Suppressor macrophage (primary cell): ENCODE results near the gene EFCAB13.

Experiments
- DNase-seq, 4 experiments: peaks; one replicate each; pipeline ENCODE4 v3.0.0-alpha.2; 2020 to 2022

Gene EFCAB13

DNA sequence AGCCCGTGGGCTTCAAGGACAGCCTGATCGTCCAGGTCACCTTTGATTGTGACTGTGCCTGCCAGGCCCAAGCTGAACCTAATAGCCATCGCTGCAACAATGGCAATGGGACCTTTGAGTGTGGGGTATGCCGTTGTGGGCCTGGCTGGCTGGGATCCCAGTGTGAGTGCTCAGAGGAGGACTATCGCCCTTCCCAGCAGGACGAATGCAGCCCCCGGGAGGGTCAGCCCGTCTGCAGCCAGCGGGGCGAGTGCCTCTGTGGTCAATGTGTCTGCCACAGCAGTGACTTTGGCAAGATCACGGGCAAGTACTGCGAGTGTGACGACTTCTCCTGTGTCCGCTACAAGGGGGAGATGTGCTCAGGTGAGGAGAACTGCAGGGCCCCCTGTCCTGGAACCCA is 31.5 kb upstream of the EFCAB13 start:
- no peak for DNase-seq

DNA sequence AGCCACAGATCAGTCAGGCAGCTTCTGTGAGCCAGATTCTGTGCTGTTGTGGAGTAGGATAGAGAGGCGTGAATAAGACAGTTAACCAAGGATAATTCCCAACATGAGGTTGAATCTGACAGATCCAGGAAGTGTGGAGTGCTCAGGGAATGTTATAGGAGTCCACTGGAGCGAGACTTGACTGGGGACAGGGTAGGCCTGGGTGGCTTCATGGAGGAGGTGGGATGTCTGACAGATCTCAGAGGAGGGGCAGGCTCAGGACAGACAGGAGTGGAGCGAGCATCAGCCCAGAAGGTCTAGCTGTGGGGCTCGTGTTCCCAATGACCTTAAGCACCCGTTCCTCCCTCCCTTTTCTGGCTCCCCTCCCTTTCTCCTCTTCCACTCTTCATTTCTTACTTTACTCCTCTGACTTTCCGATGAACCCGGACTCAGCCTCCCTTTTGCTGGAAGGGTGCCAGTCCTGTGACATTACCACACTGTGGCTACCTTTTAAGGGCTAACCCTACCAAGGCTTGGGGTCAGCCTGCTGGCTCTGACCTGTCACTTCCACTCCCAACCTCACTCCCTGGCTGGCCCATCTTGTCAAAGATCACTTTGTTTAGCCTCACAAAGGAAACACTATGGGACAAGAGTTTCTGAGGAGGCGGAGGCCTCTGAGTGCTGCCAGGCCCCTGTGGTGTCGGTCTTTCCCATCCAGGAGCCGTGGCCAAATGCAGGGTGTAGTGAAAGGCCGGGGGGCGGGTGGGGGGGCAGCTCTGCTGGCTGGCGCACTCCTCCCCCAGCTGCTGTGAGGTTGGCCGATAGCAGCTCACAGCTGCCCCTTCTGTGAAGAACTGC is 28.5 kb upstream of the EFCAB13 start:
- no peak for DNase-seq

GRCh38 chr17:47295874-47296255 is 27.9 kb upstream of the EFCAB13 start:
- no peak for DNase-seq

- DNase-seq, result no peak
Observed at GRCh38 chr17:47297661-47298400, 25.9 kb upstream of the EFCAB13 start.

- DNase-seq, result no peak
Observed at GRCh38 chr17:47298712-47299111, 25.0 kb upstream of the EFCAB13 start.

DNA sequence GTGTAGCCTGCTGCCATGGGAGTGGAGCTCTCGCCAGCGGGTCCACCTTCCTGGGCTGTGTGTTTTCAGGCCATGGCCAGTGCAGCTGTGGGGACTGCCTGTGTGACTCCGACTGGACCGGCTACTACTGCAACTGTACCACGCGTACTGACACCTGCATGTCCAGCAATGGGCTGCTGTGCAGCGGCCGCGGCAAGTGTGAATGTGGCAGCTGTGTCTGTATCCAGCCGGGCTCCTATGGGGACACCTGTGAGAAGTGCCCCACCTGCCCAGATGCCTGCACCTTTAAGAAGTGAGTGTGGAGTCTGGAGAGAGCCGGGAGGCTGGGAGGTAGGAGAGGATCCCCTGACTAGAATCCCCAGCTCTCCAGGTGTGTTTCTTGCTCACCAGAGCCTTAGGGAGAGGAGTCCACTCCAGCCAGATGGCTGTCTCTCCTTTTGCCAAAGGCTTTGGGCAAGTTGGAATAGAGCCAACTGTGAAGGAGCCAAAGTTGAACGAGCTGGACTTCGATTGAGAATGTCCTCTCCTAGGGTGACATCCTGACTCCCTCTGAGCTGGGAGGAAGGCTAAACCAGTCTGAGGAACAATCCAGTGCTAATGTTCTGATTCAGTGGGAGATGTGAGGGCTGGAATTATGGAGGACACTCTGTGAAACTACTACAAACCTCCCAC is 24.4 kb upstream of the EFCAB13 start:
- DNase-seq, result no peak

GRCh38 chr17:47300718-47301117 is 23.0 kb upstream of the EFCAB13 start:
- no peak for DNase-seq

GRCh38 chr17:47301161-47301560 is 22.6 kb upstream of the EFCAB13 start:
- no peak for DNase-seq

DNA sequence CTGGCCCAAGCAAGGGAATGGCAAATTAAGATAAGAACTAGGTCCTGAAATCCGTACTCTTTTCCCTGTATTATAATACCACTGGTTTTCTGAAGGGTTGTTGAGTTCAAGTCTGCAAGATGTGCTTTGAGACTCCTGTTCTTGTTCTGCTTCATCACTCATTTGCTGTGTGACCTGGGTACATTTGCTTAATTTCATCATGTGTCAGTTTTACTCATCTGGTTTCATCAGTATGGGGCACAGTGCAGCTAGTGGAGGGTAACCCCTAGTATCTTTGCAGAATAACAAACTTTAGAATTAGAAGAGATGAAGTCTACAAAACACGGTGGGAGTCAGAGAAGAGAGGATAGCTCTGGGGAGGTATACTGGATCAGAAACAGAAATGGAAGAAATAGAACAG is 21.9 kb upstream of the EFCAB13 start:
- no peak for DNase-seq

DNA sequence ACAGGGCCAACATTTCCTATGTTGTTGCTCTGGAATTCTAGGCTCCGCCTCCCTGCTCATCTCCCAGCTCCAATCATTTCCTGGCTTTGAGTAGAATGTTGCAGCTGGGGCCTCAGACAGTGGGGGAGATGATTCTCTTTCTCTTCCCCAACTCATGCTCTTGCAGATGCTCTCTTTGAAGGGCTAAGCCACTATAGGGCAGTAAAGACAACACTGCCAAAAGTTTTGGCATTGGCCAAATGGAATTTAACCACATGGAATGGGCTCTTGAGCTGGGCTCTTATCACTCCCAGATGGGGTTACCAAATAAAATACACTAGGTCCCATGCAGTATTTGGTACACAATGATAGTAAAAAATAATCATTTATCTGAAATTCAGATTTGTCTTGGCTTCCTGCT is 19.6 kb upstream of the EFCAB13 start:
- DNase-seq, result no peak

GRCh38 chr17:47305302-47305923 is 18.3 kb upstream of the EFCAB13 start:
- DNase-seq, result no peak

GRCh38 chr17:47310186-47310733 is 13.5 kb upstream of the EFCAB13 start:
- no peak for DNase-seq

- DNase-seq, result no peak
Observed at GRCh38 chr17:47311420-47311819, 12.3 kb upstream of the EFCAB13 start.

GRCh38 chr17:47315451-47316266 is 8.1 kb upstream of the EFCAB13 start:
- peak; percentile 68 to 88 (median 78) for DNase-seq

DNA sequence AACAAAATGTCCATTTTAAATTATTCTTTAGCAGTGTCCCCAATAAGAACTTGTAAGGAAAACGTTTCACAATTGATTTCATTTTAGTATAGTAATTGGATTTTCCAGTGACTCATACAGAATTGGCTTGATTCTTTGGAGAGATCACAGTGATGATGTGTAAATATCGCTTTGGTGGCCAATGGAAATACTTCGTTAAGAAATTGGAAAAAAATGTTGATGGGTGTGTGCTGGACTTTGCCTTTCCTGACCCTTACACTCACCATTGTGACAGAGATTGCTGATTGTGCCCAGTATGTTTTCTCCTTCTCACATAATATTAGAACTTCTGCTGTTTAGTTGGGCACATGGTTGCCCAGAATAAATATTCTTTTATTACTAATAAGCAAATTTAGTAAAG is 7.4 kb upstream of the EFCAB13 start:
- DNase-seq, result no peak

GRCh38 chr17:47317119-47317518 is 6.6 kb upstream of the EFCAB13 start:
- DNase-seq, result peak in 1 of 4 experiments; percentile 17

- no peak for DNase-seq
Observed at GRCh38 chr17:47318197-47318918, 5.4 kb upstream of the EFCAB13 start.

DNA sequence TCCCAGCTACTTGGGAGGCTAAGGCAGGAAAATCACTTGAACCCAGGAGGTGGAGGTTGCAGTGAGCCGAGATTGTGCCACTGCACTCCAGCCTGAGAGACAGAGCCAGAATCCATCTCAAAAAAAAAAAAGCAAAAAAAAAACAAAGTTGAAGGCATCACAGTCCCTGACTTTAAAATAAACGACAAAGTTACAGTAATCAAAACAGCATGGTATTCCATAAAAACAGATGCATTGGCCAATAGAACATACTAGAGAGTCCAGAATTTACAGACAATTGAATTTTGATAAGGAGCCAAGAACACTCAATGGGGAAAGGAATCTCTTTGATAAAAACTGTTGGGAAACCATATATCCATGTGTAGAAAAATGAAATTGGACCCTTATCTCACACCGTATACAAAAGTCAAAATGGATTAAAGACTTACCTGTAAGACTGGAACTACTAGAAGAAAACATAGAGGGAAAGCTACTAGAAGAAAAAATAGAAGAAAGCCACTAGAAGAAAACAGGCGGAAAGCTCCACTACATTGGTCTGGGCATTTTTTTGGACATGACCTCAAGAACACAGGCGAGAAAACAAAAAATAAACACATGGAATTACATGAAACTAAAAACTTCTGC is 2.8 kb upstream of the EFCAB13 start:
- no peak for DNase-seq

- peak; percentile 82 to 90 (median 84) for DNase-seq
Observed at GRCh38 chr17:47324224-47325020, 667 bp downstream of the EFCAB13 start.

DNA sequence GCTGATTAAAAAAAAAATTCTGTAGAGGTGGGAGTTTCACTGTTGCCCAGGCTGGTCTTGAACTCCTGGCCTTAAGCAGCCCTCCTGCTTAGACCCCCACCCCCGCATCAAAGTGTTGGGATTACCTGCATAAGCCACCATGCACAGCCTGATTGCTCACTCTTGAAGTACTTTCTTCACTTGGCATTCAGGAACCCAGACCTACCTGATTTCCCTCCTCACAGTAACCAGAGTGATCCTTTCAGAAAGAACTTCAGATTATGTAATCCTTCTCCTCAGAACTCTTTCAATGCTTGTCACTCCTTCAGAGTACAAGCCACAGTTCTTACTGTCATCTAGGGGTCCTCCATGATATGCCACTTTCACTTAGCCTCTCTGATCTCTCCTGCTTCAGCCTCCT is 1.4 kb downstream of the EFCAB13 start:
- DNase-seq, result no peak
